GM12878 (cell line): ENCODE data around the gene SARM1. TPM values are rescaled to one million over a fixed set of nuclear protein-coding genes. Genes with fewer than 3 reads are reported as not detected.

Experiments used
- ATAC-seq: fragments of 200-7000 bp; cut with Tn5 transposase; 3 replicates; pipeline ENCODE4 v1.9.1; 2020; ENCODE audit warnings: mild to moderate bottlenecking, moderate library complexity
- BruUV-seq: library from RNA; stranded (reverse); fragments of 400-500 nt; replicated peaks from 2 replicates; lab custom pipeline; 2021; lab: Mats Ljungman, UMichigan
- CTCF ChIA-PET: fragments of 300-600 bp; sonication (Branson Sonifier 250); formaldehyde crosslinking; extraction: SDS; loops from one replicate; lab custom pipeline; 2021; ENCODE audit warnings: inconsistent platforms; lab: Yijun Ruan, JAX
- POLR2A ChIA-PET: fragments of 350-600 bp; formaldehyde crosslinking; extraction: SDS; loops from one replicate; lab custom pipeline; 2021; ENCODE audit warnings: inconsistent platforms; lab: Charles Lee
- RAD21 ChIA-PET: fragments of 300-600 bp; sonication (Branson Sonifier 250); formaldehyde crosslinking; loops from one replicate; lab custom pipeline; 2023; ENCODE audit warnings: antibody characterized with exemption; ENCODE audit not compliant: unreplicated experiment; lab: Charles Lee
- SMC1A ChIA-PET: fragments of 300-600 bp; sonication (Branson Sonifier 250); formaldehyde crosslinking; loops from one replicate; lab custom pipeline; 2023; ENCODE audit not compliant: unreplicated experiment, uncharacterized antibody; lab: Charles Lee
- DNase-seq: peaks from one replicate; pipeline ENCODE4 v3.0.0-alpha.2; 2011; ENCODE audit warnings: low read depth, low spot score
- FAIRE-seq: peaks from 3 replicates; lab custom pipeline; 2011; peaks lifted over from hg19 to GRCh38; lab: Jason Lieb, UNC
- H2AFZ ChIP-seq: 2 replicates; pipeline ENCODE4 v1.6.0; 2011; ENCODE audit warnings: low read depth, low read length, control low read depth; ENCODE audit not compliant: control insufficient read depth
- H3K27ac ChIP-seq: 2 replicates; pipeline ENCODE4 v1.5.1; 2011; ENCODE audit warnings: control low read depth; ENCODE audit not compliant: control insufficient read depth, insufficient read depth
- H3K27me3 ChIP-seq, 2 experiments: replicated peaks in 1 of 2; 2 replicates each; pipeline versions ENCODE4 v1.6.0 to v1.6.1; 2011; ENCODE audit warnings: low read length in 1 of 2; ENCODE audit not compliant: control insufficient read depth in 2 of 2, insufficient read depth in 2 of 2
- H3K36me3 ChIP-seq, 2 experiments: 2 replicates each; pipeline ENCODE4 v1.5.1; 2011; ENCODE audit warnings: low read length in 1 of 2; ENCODE audit not compliant: control insufficient read depth in 2 of 2, insufficient read depth in 2 of 2
- H3K4me1 ChIP-seq: 2 replicates; pipeline ENCODE4 v1.6.1; 2011; ENCODE audit warnings: mild to moderate bottlenecking, low read length, moderate library complexity, mixed read lengths; ENCODE audit not compliant: control insufficient read depth, insufficient read depth
- H3K4me2 ChIP-seq: 2 replicates; pipeline ENCODE4 v1.6.0; 2011; ENCODE audit warnings: control low read depth; ENCODE audit not compliant: control insufficient read depth, insufficient read depth
- H3K4me3 ChIP-seq: fragments of 200-600 bp; sonication (generic); 2 replicates; pipeline ENCODE4 v1.5.1; 2016
- H3K79me2 ChIP-seq: 2 replicates; pipeline ENCODE4 v1.6.0; 2011; ENCODE audit warnings: low read length; ENCODE audit not compliant: control insufficient read depth, insufficient read depth
- H3K9ac ChIP-seq: 2 replicates; pipeline ENCODE4 v1.8.0; 2011; ENCODE audit warnings: low read length, control low read depth, mixed read lengths; ENCODE audit not compliant: control insufficient read depth, insufficient read depth
- H3K9me3 ChIP-seq: replicated peaks from 3 replicates; pipeline ENCODE4 v1.5.1; 2011; ENCODE audit warnings: mild to moderate bottlenecking, low read length; ENCODE audit not compliant: control insufficient read depth, insufficient read depth
- H4K20me1 ChIP-seq: 2 replicates; pipeline ENCODE4 v1.6.0; 2011; ENCODE audit not compliant: control insufficient read depth, insufficient read depth
- IKZF1 ChIP-seq: fragments of 450-650 bp; conservative IDR thresholded peaks from 2 replicates; pipeline ENCODE4 v1.6.1; 2017; ENCODE audit warnings: antibody characterized with exemption, mild to moderate bottlenecking
- ZBTB40 ChIP-seq: fragments of 450-650 bp; IDR thresholded peaks from 2 replicates; pipeline ENCODE4 v1.6.1; 2016; ENCODE audit warnings: mild to moderate bottlenecking, moderate library complexity, borderline replicate concordance
- WGBS: methylation state at CpG from one replicate; pipeline ENCODE4 v1.1.6; 2016; ENCODE audit warnings: low lambda C conversion rate; ENCODE audit not compliant: insufficient replicate concordance, insufficient coverage; ENCODE audit errors: missing lambda C conversion rate; 5-methylcytosine and 5-hydroxymethylcytosine counted together
- in situ Hi-C: fragments of 300-500 bp; cut with MboI; formaldehyde crosslinking; loops from 9 replicates; pipeline ENCODE4 v1.14.3; 2018; ENCODE audit warnings: mixed read lengths
- intact Hi-C: fragments of 100-400 bp; cut with micrococcal nuclease; formaldehyde crosslinking; loops from one replicate; pipeline ENCODE4 v1.14.2; 2022; ENCODE audit not compliant: unreplicated experiment
- polyA plus RNA-seq, 11 experiments: library from polyadenylated mRNA; depleted of rRNA in 4 of 11; unstranded in 6 of 11; stranded (reverse) in 5 of 11; fragments of >200 nt; fragmentation: Nextera tagmentation in 4 of 11; fragmentation: Illumina TruSeq in 1 of 11; extraction: Ambion mirVana in 4 of 11; extraction: Trizol in 1 of 11; gene quantifications; 1 replicate in 1 of 11; 2 replicates in 10 of 11; pipeline versions ENCODE4 v1.2.1 to v1.2.3, GENCODE V29; 2011 to 2016; ENCODE audit warnings: inconsistent platforms in 2 of 11, missing spikeins in 2 of 11, low read depth in 1 of 11
- total RNA-seq, 4 experiments: library from RNA; depleted of rRNA in 3 of 4; stranded (reverse); fragments of >200 nt in 3 of 4; fragmentation: Illumina TruSeq in 1 of 4; extraction: Trizol in 1 of 4; gene quantifications; 2 replicates each; pipeline versions ENCODE4 v1.2.1 to v1.2.3, GENCODE V29; 2013 to 2021

Gene SARM1
- total and polyA plus RNA-seq, 10 of the 15 experiments (the other 5 are each of a cell fraction or from before 2014, with no cell fraction given), result 0.56 to 25.3 (median 11.9) TPM

GRCh38 chr17:28346199-28346580, 25.3 kb upstream of the SARM1 start:
- intact Hi-C loops, result no loop called here
- no peak overlapping the region for H2AFZ ChIP-seq
- BruUV-seq, result no TSS peak

More at GRCh38 chr17:28346199-28346580, 25.3 kb upstream of the SARM1 start:
- Histone ChIP-seq H3K4me1 (no peaks in the 10 kb centered on the region), H3K27me3 (no peaks in the 10 kb centered on the region), H3K36me3 (peaks cover 18 to 29% of the 10 kb centered on the region in 2 experiments), H3K79me2 (no peaks in the 10 kb centered on the region), H3K4me2 (no peak overlapping the region), H4K20me1 (no peaks in the 10 kb centered on the region), H3K9me3 (no peaks in the 10 kb centered on the region), H3K27ac (no peak overlapping the region), H3K9ac (no peak overlapping the region), H3K4me3 (no peak overlapping the region)
- no peak for TF ChIP-seq ZBTB40
- TF ChIP-seq IKZF1, result no peak
- FAIRE-seq (no peak), DNase-seq (no peak), ATAC-seq (no peak)
- in situ Hi-C loops, result no loop called here
- ChIA-PET RAD21 (no interaction called here), CTCF (interaction anchor here (0.8 to 1.2 kb wide), 2 partner anchors 11 to 70 kb away, joined by 3 read pairs; partner anchors contain the start of genes IFT20 and TNFAIP1), POLR2A (interaction anchor here (0.5 kb wide), 1 partner anchor 198 kb away, joined by 7 read pairs; no protein-coding TSS in a partner anchor), SMC1A (interaction anchor here (1.4 kb wide), 1 partner anchor 11 kb away, joined by 3 read pairs; the partner anchor contains the start of genes IFT20 and TNFAIP1)
- 100% methylated on average over 2 of the region's 2 CpGs for WGBS
